Osteoblast (primary cell): Measurements from ENCODE around the gene MICAL3. TPM values are rescaled to one million over a fixed set of nuclear protein-coding genes. Genes with fewer than 3 reads are reported as not detected.

Experiments
- DNase-seq: peaks from one replicate; pipeline ENCODE4 v3.0.0; 2011; ENCODE audit warnings: low spot score, mixed read lengths; ENCODE audit not compliant: insufficient read length; ENCODE audit errors: missing footprints
- H2AFZ ChIP-seq: 2 replicates; pipeline ENCODE4 v1.6.0; 2011; ENCODE audit warnings: mild to moderate bottlenecking, low read length
- H3K27ac ChIP-seq: 2 replicates; pipeline ENCODE4 v1.5.1; 2011; ENCODE audit warnings: mild to moderate bottlenecking, low read depth, low read length, moderate library complexity
- H3K27me3 ChIP-seq: 2 replicates; pipeline ENCODE4 v1.6.0; 2012; ENCODE audit warnings: mild to moderate bottlenecking, control low read depth, inconsistent platforms, low read length, moderate library complexity; ENCODE audit not compliant: insufficient read depth
- H3K36me3 ChIP-seq: 2 replicates; pipeline ENCODE4 v1.5.1; 2011; ENCODE audit warnings: mild to moderate bottlenecking, low read length, control low read depth, moderate library complexity; ENCODE audit not compliant: insufficient read depth
- H3K4me1 ChIP-seq: 2 replicates; pipeline ENCODE4 v1.5.1; 2011; ENCODE audit warnings: mild to moderate bottlenecking, low read length, control low read depth, moderate library complexity; ENCODE audit not compliant: insufficient read depth
- H3K4me2 ChIP-seq: 2 replicates; pipeline ENCODE4 v1.6.0; 2011; ENCODE audit warnings: mild to moderate bottlenecking, low read length; ENCODE audit not compliant: insufficient read depth
- H3K4me3 ChIP-seq: fragments of 200-600 bp; sonication (generic); 3 replicates; pipeline ENCODE4 v1.5.1; 2012; ENCODE audit warnings: mild to moderate bottlenecking, low read length, inconsistent platforms; ENCODE audit not compliant: insufficient read depth
- H3K79me2 ChIP-seq: 2 replicates; pipeline ENCODE4 v1.6.0; 2012; ENCODE audit warnings: mild to moderate bottlenecking, low read length, control low read depth, inconsistent platforms; ENCODE audit not compliant: insufficient read depth
- H3K9me3 ChIP-seq: 2 replicates; pipeline ENCODE4 v1.5.1; 2011; ENCODE audit warnings: low read depth, low read length, control low read depth
- H4K20me1 ChIP-seq: 2 replicates; pipeline ENCODE4 v1.6.0; 2012; ENCODE audit warnings: mild to moderate bottlenecking, low read length, control low read depth; ENCODE audit not compliant: insufficient read depth
- CTCF ChIP-seq: IDR thresholded peaks from 2 replicates; pipeline ENCODE4 v1.5.1; 2011; ENCODE audit warnings: mild to moderate bottlenecking, low read depth, low read length, moderate library complexity; ENCODE audit errors: extremely low read depth
- total RNA-seq: library from RNA; depleted of rRNA; stranded (reverse); fragments of >200 nt; gene quantifications from 2 replicates; pipeline ENCODE4 v1.2.3, GENCODE V29; 2012

MICAL3 gene
- total RNA-seq, 1 donor, result 35.1 TPM

GRCh38 chr22:17974087-17974486 lies 50.3 kb downstream of the MICAL3 start:
- Histone ChIP-seq H3K4me2 (no peak overlapping the region), H3K4me1 (peaks cover 53% of the 10 kb centered on the region), H3K36me3 (no peaks in the 10 kb centered on the region), H4K20me1 (peaks cover 3% of the 10 kb centered on the region), H3K27me3 (no peaks in the 10 kb centered on the region), H3K27ac (peak overlapping the region; percentile 84), H2AFZ (no peak overlapping the region), H3K9me3 (no peaks in the 10 kb centered on the region), H3K79me2 (peaks cover 90% of the 10 kb centered on the region), H3K4me3 (no peak overlapping the region)
- no peak for DNase-seq
- no peak for TF ChIP-seq CTCF

DNA sequence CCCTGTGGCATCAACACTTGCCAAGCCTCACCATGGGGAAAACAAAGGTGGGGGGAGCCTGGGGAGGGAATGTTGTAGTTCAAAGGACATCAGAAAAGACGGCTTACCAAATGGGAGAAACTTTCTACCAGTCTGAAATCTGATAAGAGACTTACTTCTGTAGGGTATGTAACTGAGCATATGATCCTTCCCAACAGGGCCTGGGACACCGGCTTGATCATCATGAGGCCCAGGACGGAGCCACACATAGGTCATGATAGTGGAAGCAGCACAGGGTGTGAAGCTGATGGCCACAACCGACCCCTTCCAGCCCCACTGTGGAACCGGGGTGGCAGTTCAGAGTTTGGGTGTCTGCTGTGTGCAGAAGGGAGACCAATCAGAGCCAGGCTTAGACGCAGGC lies 51.1 kb downstream of the MICAL3 start:
- TF ChIP-seq CTCF, result no peak
- peak overlapping the region; percentile 54 for H3K4me2 ChIP-seq
- no peaks in the 10 kb centered on the region for H3K9me3 ChIP-seq
- no peaks in the 10 kb centered on the region for H3K36me3 ChIP-seq
- peaks cover 89% of the 10 kb centered on the region for H3K79me2 ChIP-seq
- H3K27me3 ChIP-seq, result no peaks in the 10 kb centered on the region
- peak overlapping the region; percentile 14 for H3K4me3 ChIP-seq
- H4K20me1 ChIP-seq, result peaks cover 3% of the 10 kb centered on the region
- peak overlapping the region; percentile 84 for H3K27ac ChIP-seq
- no peak for DNase-seq
- H3K4me1 ChIP-seq, result peaks cover 53% of the 10 kb centered on the region
- H2AFZ ChIP-seq, result no peak overlapping the region

- H3K9me3 ChIP-seq, result no peaks in the 10 kb centered on the region
- no peak overlapping the region for H2AFZ ChIP-seq
- peaks cover 53% of the 10 kb centered on the region for H3K4me1 ChIP-seq
- H3K79me2 ChIP-seq, result peaks cover 87% of the 10 kb centered on the region
- H3K4me2 ChIP-seq, result peak overlapping the region; percentile 54
- TF ChIP-seq CTCF, result no peak
- peak overlapping the region; percentile 84 for H3K27ac ChIP-seq
- no peaks in the 10 kb centered on the region for H3K27me3 ChIP-seq
- H3K36me3 ChIP-seq, result no peaks in the 10 kb centered on the region
- DNase-seq, result peak; percentile 88
- peaks cover 3% of the 10 kb centered on the region for H4K20me1 ChIP-seq
- peak overlapping the region; percentile 14 for H3K4me3 ChIP-seq
These were observed 51.8 kb downstream of the MICAL3 start for GRCh38 chr22:17972385-17973191.

GRCh38 chr22:17971711-17972110 lies 52.6 kb downstream of the MICAL3 start:
- Histone ChIP-seq H3K4me1 (peaks cover 53% of the 10 kb centered on the region), H3K27me3 (no peaks in the 10 kb centered on the region), H3K27ac (peak overlapping the region; percentile 84), H3K9me3 (no peaks in the 10 kb centered on the region), H3K36me3 (no peaks in the 10 kb centered on the region), H3K4me2 (no peak overlapping the region), H3K79me2 (peaks cover 88% of the 10 kb centered on the region), H2AFZ (no peak overlapping the region), H4K20me1 (peaks cover 3% of the 10 kb centered on the region), H3K4me3 (no peak overlapping the region)
- TF ChIP-seq CTCF, result no peak
- no peak for DNase-seq
